OCI-LY3 (cell line): ENCODE measurements around the gene PHC2.

Experiments
- CTCF ChIP-seq: fragments of 200-600, 300-600 bp; sonication (generic); IDR thresholded peaks from 2 replicates; pipeline ENCODE4 v1.5.1; 2014; ENCODE audit warnings: antibody characterized with exemption, low read length, low read depth
- EZH2phosphoT487 ChIP-seq: fragments of 200-600 bp; shearing (Covaris generic); IDR thresholded peaks from 2 replicates; pipeline ENCODE4 v1.6.1; 2018; ENCODE audit warnings: antibody characterized with exemption, mixed run types, low read depth

- TF ChIP-seq CTCF (no peak), EZH2phosphoT487 (no peak)
Observed at GRCh38 chr1:33393991-33394390, 36.9 kb downstream of the PHC2 start.
